Inflammatory macrophage (primary cell): ENCODE data around the gene GJA4.
"Not testable (repeated sequence)": the region's sequence is repeated elsewhere in the genome, so short reads cannot be mapped to it uniquely, and the experiment has no call there.

Source experiments
- DNase-seq, 2 donors: peaks; one replicate each; pipeline ENCODE4 v3.0.0-alpha.2; 2020 to 2022

GJA4 gene

GRCh38 chr1:34770891-34771504, 21.8 kb upstream of the GJA4 start:
- DNase-seq: peak in 1 of 2 donors; percentile 43

DNA sequence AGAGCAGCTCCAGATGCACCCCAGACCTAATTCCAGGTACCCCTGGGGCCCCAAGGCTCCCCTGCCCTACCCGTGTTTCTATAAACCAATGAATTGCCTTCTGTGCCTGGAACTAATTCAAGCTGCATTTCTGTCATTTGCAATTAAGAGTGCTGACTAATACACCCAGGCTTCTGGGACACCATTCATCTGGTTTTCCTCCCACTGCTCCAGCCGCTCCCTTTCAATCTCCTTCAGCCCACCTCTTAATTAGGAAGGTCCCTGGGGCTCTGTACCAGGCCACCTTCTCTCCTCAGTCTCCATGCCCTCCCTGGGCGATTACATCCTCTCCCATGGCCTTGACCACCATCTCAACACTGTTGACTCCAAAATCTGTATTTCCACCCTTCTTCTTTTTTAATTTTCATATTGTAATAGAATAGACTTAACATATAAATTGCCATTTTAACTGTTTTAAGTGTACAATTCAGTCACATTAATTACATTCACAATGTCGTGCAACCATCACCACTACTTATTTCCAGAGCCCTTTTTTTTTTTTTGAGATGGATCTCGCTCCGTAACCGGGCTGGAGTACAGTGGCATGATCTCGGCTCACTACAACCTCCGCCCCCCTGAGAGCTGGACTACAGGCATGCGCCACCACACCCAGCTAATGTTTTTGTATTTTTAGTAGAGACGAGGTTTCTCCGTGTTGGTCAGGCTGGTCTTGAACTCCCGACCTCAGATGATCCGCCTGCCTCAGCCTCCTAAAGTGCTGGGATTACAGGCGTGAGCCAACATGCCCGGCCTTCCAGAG, 21.0 kb upstream of the GJA4 start:
- DNase-seq: no peak

- not testable (repeated sequence) for DNase-seq
Measured at GRCh38 chr1:34773114-34773513, 19.7 kb upstream of the GJA4 start.

DNA sequence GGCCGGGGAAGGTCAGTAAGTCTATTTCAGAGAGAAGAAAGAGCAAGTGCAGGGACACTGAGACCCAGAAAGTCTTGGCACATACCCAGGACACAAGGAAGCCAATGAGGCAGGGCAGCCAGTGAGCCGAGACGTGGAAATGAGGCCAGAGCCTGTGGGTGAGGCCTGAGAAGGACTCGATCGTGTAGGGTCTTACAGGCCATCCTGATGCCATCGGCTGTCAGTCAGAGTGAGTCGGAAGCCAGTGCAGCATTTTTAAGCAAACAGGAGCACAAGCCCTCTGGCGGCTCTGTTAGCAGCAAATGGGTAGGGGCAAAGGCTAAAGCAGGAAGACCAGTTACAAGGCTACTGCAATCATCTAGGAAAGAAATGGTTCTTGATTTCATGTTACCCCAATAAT, 17.8 kb upstream of the GJA4 start:
- DNase-seq: no peak

GRCh38 chr1:34776911-34777310, 15.9 kb upstream of the GJA4 start:
- no peak for DNase-seq

GRCh38 chr1:34777519-34778321, 15.1 kb upstream of the GJA4 start:
- DNase-seq: no peak

- no peak for DNase-seq
Measured at GRCh38 chr1:34778381-34778780, 14.4 kb upstream of the GJA4 start.

DNA sequence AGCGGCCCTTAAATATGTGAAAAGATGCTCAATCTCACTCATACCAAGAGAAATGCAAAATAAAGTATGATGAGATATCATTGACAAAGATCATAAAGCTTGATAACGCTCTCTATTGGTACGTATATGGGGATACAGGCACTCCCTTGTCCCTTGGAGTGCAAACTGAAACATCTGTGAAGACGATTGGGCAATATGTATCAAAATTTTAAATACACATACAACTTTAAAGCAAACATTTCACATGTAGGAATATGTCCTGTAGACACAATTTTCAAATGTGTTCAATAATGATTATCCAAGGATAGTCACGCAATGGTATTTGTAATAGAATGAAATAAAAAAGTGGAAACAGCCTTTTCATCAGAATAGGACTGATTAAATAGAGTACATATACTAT, 13.8 kb upstream of the GJA4 start:
- DNase-seq: no peak

GRCh38 chr1:34779526-34779925, 13.3 kb upstream of the GJA4 start:
- DNase-seq: no peak

- DNase-seq: no peak
Measured at GRCh38 chr1:34779962-34780361, 12.8 kb upstream of the GJA4 start.

- no peak for DNase-seq
Measured at GRCh38 chr1:34780528-34780927, 12.3 kb upstream of the GJA4 start.

DNA sequence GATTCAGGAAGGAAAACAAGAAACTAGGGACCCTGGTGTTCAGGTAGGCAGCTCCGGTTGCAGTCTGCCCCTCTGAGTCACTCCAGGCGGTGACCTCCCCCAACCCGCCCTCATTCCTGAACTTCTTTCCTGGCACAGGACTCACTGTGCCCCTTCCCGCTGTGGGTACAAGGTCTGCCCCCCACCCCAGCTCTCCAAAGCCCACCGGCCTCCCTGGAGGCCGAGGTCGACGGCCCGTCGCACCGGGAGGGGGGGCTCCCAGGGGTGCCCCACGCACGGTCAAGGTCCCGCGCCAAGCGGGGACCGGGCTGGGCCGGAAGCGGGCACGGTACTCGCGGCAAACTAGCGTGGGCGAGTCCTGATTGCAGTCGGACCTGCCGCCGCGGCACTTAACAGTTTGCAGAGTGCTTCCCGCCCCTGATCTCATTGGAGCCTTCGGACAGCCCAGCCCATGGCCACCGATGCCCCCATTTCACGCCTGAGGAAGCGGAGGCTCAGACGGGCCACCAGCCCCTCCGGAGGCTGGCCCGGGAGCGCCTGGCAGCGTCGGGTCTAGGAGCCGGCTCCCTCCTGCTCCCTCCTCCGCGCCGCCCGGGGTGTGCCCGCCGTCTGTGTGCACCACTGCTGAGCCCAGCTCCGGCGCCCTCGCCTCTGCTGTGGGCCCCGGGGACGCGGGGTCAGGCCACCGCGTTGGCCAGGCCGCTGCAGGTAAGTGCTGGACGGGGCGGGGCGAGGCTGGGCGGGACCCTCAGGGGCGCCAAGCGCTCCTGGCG, 11.5 kb upstream of the GJA4 start, which contains the start of gene GJB3:
GJB3 (plus strand) TSS at position 144 of the 773 bp plus-strand sequence. CDS start 3,549 bp downstream, outside the sequence.
- peak in 1 of 2 donors; percentile 2 for DNase-seq

- no peak for DNase-seq
Measured at GRCh38 chr1:34781844-34782391, 10.9 kb upstream of the GJA4 start.

GRCh38 chr1:34784751-34785221, 8.0 kb upstream of the GJA4 start:
- DNase-seq: no peak

- DNase-seq: no peak
Measured at GRCh38 chr1:34785231-34785874, 7.4 kb upstream of the GJA4 start.

- DNase-seq: no peak
Measured at GRCh38 chr1:34785875-34786470, 6.8 kb upstream of the GJA4 start.

GRCh38 chr1:34786521-34787325, 6.1 kb upstream of the GJA4 start:
- DNase-seq: peak; percentile 63 to 77

DNA sequence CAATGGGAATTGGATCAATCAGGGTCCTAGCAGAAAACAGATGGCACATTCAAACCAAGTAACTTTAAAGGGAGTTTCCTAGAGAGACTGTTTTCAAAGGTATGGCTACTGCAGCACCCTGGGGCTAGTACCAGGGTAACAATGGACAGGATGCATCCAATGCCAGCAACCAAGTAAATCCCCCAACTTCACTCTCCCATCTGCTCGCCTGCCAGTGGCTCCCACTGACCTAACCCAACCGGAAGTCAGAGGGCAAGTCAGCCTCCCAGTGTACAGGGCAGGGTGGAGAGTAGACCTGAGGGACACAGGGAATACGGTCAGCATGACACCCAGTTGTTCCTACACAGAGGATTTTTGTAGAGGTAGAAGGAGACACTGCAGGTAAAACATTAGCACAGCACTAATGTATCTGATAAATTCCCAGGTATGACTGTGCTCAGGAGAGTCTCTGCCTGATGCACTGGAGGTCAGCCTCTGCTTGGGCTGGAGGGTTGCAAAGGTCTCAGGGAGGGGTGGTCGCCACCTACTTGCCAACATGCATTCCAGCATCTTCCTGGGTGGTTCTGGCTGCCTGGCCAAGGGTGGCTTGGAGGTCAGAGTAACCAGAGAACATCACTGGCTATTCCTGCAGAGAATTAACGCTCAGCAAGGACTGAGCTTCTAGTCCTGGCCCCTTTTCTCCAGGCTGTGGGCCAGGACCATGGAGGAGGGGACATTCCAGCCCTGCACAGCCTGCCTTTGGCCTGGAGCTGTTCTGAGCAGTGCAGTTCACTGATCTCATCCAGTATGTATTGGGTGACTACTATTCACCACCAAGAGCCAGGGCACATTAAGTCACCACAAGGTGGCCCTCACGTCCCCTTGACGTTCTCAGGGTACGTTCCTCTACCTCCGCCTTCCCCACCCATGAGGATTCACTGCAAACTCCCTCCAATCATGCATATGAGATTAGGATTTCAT, 5.1 kb upstream of the GJA4 start:
- no peak for DNase-seq

DNA sequence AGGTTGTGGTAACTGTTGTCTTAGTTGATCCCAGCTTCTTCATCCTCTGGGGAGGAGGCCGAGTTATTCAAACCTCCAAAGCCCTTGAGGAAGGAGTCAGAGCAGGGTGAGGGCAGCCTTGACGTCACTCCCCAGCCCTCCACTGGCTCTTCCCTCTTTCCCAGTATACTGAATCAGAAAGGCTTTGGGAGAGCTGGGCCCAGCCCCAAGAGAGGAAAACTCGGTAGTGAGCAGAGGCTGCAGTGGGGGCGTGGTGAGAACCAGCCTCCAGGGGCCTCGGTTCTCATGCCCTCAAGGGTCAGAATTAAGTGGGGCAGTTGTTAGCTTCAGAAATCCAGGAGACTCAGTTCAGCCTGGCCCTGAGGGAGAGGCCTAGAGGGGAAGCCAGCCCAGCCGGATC, 1.8 kb upstream of the GJA4 start:
- no peak for DNase-seq
